HG03432 (cell line): ENCODE measurements around the gene RABEP2.
A peak's percentile ranks its signal among the peaks of the same experiment; 100 is the strongest.
"Not testable (repeated sequence)": the region's sequence is repeated elsewhere in the genome, so short reads cannot be mapped to it uniquely, and the experiment has no call there.

ENCODE experiments used
- ATAC-seq: cut with Tn5 transposase; IDR thresholded peaks from one replicate; pipeline ENCODE4 v1.9.1; 2021; ENCODE audit warnings: mild to moderate bottlenecking, moderate library complexity; ENCODE audit not compliant: unreplicated experiment

The RABEP2 gene

GRCh38 chr16:28933171-28933570 is 8.1 kb upstream of the RABEP2 start:
- no peak for ATAC-seq

GRCh38 chr16:28932339-28933141 is 7.5 kb upstream of the RABEP2 start:
- ATAC-seq = no peak

DNA sequence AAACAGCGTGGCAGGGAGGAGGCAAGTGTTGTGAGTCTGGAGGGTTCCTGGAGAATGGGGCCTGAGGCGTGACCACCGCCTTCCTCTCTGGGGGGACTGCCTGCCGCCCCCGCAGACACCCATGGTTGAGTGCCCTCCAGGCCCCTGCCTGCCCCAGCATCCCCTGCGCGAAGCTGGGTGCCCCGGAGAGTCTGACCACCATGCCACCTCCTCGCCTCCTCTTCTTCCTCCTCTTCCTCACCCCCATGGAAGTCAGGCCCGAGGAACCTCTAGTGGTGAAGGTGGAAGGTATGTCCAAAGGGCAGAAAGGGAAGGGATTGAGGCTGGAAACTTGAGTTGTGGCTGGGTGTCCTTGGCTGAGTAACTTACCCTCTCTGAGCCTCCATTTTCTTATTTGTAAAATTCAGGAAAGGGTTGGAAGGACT is 6.8 kb upstream of the RABEP2 start, which contains the start of gene CD19:
TSS of gene CD19 (plus strand) at position 171 of the 425 bp plus-strand sequence. CDS start at position 201, 30 bp downstream.
- ATAC-seq = no peak

DNA sequence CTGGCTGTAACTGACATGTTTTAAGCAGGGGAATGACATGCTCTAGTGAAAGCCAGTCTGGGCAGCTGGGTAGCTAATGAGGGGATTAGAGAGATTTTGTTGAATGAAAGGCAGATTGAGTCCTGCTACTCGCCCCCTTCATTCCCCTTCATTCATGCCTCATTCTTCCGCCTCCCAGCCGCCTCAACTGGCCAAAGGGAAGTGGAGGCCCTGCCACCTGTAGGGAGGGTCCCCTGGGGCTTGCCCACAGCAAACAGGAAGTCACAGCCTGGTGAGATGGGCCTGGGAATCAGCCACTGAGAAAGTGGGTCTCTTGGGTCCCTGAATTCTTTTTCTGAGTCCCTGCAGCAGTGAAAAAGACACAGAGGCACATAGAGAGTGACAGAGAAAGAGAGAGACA is 5.6 kb upstream of the RABEP2 start:
- no peak for ATAC-seq

DNA sequence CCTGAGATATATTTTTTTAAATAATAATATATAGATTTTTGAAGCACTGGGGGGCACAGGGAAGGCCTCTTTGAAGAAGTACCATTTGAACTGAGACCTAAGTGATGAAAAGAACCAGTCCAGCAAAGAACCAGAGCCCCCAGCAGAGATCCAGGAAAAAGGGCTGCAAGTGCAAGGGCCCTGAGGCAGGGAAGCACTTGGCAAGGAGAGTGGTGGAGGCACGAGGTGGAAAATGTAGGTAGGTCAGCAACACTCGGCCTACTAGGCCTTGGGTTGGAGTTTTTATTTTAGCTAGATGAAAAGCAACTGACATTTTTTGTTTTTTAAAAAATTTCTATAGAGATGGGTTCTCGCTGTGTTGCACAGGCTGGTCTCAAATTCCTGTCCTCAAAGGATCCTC is 5.2 kb upstream of the RABEP2 start:
- no peak for ATAC-seq

DNA sequence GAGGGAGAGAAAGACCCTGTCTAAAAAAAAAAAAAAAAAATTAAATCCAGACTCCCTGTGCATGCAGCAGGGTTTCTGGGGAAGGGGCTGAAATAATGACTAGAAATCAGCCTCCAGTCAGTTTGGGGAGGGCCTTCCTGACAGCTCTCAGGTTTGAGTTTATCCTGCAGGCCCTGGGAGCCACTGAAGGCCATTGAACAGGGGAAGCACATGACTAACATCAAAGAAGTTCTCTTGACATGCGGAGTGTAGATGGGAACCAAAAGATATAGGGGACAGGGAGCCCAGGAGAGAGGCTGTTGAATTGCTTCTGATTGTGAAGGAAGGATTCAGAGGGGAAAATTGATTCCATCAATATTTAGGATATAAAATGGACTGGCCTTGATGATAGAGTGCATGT is 2.8 kb upstream of the RABEP2 start:
- ATAC-seq = no peak

- ATAC-seq = not testable (repeated sequence)
Measured at GRCh38 chr16:28926284-28926683, 1.2 kb upstream of the RABEP2 start.

GRCh38 chr16:28925386-28926228 is 569 bp upstream of the RABEP2 start:
- peak; percentile 39 for ATAC-seq

- ATAC-seq = no peak
Measured at GRCh38 chr16:28924399-28924761, 658 bp downstream of the RABEP2 start.

GRCh38 chr16:28923652-28924398 is 1.2 kb downstream of the RABEP2 start:
- ATAC-seq = peak; percentile 56

DNA sequence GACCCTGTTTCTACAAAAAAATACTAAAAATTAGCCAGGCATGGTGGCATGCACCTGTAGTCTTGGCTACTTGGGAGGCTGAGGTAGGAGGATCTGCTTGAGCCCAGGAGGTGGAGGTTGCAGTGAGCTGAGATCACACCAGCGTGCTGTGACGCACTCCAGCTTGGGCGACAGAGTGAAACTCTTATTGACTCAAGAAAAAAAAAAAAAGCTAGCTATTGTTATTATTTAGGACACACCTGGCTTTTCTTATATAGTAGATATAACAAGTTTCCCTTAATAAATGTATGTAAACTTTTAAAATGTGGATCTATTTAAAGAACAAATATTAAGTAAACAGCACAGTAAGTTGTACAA is 1.8 kb downstream of the RABEP2 start:
- no peak for ATAC-seq

DNA sequence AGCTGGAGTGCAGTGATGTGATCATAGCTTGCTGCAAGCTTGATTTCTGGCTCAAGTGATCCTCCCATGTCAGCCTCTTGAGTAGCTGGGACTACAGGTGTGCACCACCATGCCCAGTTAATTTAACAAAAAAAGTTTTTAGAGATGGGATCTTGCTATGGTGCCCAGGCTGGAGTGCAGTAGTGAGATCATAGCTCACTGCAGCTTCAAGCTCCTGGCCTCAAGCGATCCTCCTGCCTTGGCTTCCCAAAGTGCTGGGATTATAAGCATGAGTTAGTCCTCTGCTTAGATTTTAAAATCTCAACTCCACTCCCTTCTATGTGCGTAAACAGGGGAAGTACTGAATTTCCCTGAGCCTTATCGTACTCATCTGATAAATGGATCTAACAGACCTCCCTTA is 6.3 kb downstream of the RABEP2 start:
- no peak for ATAC-seq

- ATAC-seq = no peak
Measured at GRCh38 chr16:28917095-28917494, 7.9 kb downstream of the RABEP2 start.

- no peak for ATAC-seq
Measured at GRCh38 chr16:28915181-28915580, 9.9 kb downstream of the RABEP2 start.

GRCh38 chr16:28913946-28914724 is 10.9 kb downstream of the RABEP2 start:
- ATAC-seq = no peak

GRCh38 chr16:28912558-28912957 is 12.5 kb downstream of the RABEP2 start:
- no peak for ATAC-seq

DNA sequence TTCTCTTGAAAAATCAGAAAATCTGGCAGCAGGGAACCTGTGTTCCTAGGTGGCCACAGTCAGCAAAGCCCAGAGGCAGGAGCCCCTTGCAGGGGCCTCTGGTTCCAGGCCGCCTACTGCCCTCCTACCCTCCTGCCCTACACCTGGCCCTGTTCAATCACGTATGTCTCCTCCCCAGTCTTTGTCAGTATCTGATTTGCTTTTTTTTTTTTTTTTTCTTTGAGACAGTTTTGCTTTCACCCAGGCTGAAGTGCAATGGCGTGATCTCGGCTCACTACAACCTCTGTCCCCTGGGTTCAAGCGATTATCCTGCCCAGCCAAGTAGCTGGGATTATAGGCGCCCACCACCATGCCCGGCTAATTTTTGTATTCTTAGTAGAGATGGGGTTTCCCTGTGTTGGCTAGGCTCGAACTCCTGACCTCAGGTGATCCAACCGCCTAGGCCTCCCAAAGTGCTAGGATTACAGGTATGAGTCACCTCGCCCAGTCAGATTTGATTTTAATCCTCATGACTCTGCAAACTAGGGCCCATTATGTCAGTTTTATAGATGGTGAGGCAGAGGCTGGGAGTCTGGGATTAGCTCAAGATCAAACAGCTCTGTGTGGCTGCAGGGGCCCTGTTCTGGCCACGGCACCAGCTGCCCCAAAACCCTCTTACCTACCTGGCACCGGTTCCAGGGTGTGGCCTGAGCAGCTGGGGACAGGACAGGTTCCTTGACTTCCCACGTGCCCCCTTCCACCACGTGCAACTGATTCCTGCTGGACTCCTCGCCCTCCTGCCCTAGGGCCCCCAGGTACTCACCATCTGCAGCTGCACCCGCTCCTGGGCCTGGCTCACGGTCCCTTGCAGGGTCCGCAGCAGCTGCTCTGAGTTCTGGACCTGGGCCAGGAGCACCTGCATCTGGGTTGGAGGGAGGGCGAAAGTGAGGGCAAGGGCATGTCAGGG is 14.7 kb downstream of the RABEP2 start:
- no peak for ATAC-seq

- no peak for ATAC-seq
Measured at GRCh38 chr16:28905800-28906372, 19.2 kb downstream of the RABEP2 start.

- ATAC-seq = no peak
Measured at GRCh38 chr16:28905229-28905754, 19.7 kb downstream of the RABEP2 start.
